GM12878 (cell line): ENCODE measurements around the gene SNAPC4. TPM values are rescaled to one million over a fixed set of nuclear protein-coding genes. Genes with fewer than 3 reads are reported as not detected.

Source experiments
- ATAC-seq: fragments of 200-7000 bp; cut with Tn5 transposase; 3 replicates; pipeline ENCODE4 v1.9.1; 2020; ENCODE audit warnings: mild to moderate bottlenecking, moderate library complexity
- BruUV-seq: library from RNA; stranded (reverse); fragments of 400-500 nt; replicated peaks from 2 replicates; lab custom pipeline; 2021; lab: Mats Ljungman, UMichigan
- CTCF ChIA-PET: fragments of 300-600 bp; sonication (Branson Sonifier 250); formaldehyde crosslinking; extraction: SDS; loops from one replicate; lab custom pipeline; 2021; ENCODE audit warnings: inconsistent platforms; lab: Yijun Ruan, JAX
- POLR2A ChIA-PET: fragments of 350-600 bp; formaldehyde crosslinking; extraction: SDS; loops from one replicate; lab custom pipeline; 2021; ENCODE audit warnings: inconsistent platforms; lab: Charles Lee
- RAD21 ChIA-PET: fragments of 300-600 bp; sonication (Branson Sonifier 250); formaldehyde crosslinking; loops from one replicate; lab custom pipeline; 2023; ENCODE audit warnings: antibody characterized with exemption; ENCODE audit not compliant: unreplicated experiment; lab: Charles Lee
- SMC1A ChIA-PET: fragments of 300-600 bp; sonication (Branson Sonifier 250); formaldehyde crosslinking; loops from one replicate; lab custom pipeline; 2023; ENCODE audit not compliant: unreplicated experiment, uncharacterized antibody; lab: Charles Lee
- DNase-seq: peaks from one replicate; pipeline ENCODE4 v3.0.0-alpha.2; 2011; ENCODE audit warnings: low read depth, low spot score
- FAIRE-seq: peaks from 3 replicates; lab custom pipeline; 2011; peaks lifted over from hg19 to GRCh38; lab: Jason Lieb, UNC
- H2AFZ ChIP-seq: 2 replicates; pipeline ENCODE4 v1.6.0; 2011; ENCODE audit warnings: low read depth, low read length, control low read depth; ENCODE audit not compliant: control insufficient read depth
- H3K27ac ChIP-seq: 2 replicates; pipeline ENCODE4 v1.5.1; 2011; ENCODE audit warnings: control low read depth; ENCODE audit not compliant: control insufficient read depth, insufficient read depth
- H3K27me3 ChIP-seq, 2 experiments: replicated peaks in 1 of 2; 2 replicates each; pipeline versions ENCODE4 v1.6.0 to v1.6.1; 2011; ENCODE audit warnings: low read length in 1 of 2; ENCODE audit not compliant: control insufficient read depth in 2 of 2, insufficient read depth in 2 of 2
- H3K36me3 ChIP-seq, 2 experiments: 2 replicates each; pipeline ENCODE4 v1.5.1; 2011; ENCODE audit warnings: low read length in 1 of 2; ENCODE audit not compliant: control insufficient read depth in 2 of 2, insufficient read depth in 2 of 2
- H3K4me1 ChIP-seq: 2 replicates; pipeline ENCODE4 v1.6.1; 2011; ENCODE audit warnings: mild to moderate bottlenecking, low read length, moderate library complexity, mixed read lengths; ENCODE audit not compliant: control insufficient read depth, insufficient read depth
- H3K4me2 ChIP-seq: 2 replicates; pipeline ENCODE4 v1.6.0; 2011; ENCODE audit warnings: control low read depth; ENCODE audit not compliant: control insufficient read depth, insufficient read depth
- H3K4me3 ChIP-seq: fragments of 200-600 bp; sonication (generic); 2 replicates; pipeline ENCODE4 v1.5.1; 2016
- H3K79me2 ChIP-seq: 2 replicates; pipeline ENCODE4 v1.6.0; 2011; ENCODE audit warnings: low read length; ENCODE audit not compliant: control insufficient read depth, insufficient read depth
- H3K9ac ChIP-seq: 2 replicates; pipeline ENCODE4 v1.8.0; 2011; ENCODE audit warnings: low read length, control low read depth, mixed read lengths; ENCODE audit not compliant: control insufficient read depth, insufficient read depth
- H3K9me3 ChIP-seq: replicated peaks from 3 replicates; pipeline ENCODE4 v1.5.1; 2011; ENCODE audit warnings: mild to moderate bottlenecking, low read length; ENCODE audit not compliant: control insufficient read depth, insufficient read depth
- H4K20me1 ChIP-seq: 2 replicates; pipeline ENCODE4 v1.6.0; 2011; ENCODE audit not compliant: control insufficient read depth, insufficient read depth
- BRCA1 ChIP-seq: IDR thresholded peaks from 2 replicates; pipeline ENCODE4 v1.6.1; 2011; ENCODE audit warnings: low read depth, low read length, improper control_type of control experiment
- CEBPB ChIP-seq, 2 experiments: fragments of 150-350 bp in 1 of 2; IDR thresholded peaks; 2 replicates each; pipeline ENCODE4 v1.6.1; 2012 to 2014; ENCODE audit warnings: low read depth in 2 of 2, low read length in 2 of 2, borderline replicate concordance in 1 of 2, inconsistent platforms in 1 of 2
- CHD1 ChIP-seq: IDR thresholded peaks from 2 replicates; pipeline ENCODE4 v1.6.1; 2012; ENCODE audit warnings: low read depth, low read length, improper control_type of control experiment
- FOXK2 ChIP-seq: fragments of 450-650 bp; IDR thresholded peaks from 2 replicates; pipeline ENCODE4 v1.6.1; 2017; ENCODE audit warnings: mild to moderate bottlenecking, moderate library complexity
- GABPA ChIP-seq: IDR thresholded peaks from 2 replicates; pipeline ENCODE4 v1.6.1; 2014; ENCODE audit warnings: antibody characterized with exemption, low read depth, mild to moderate bottlenecking, inconsistent platforms
- NBN ChIP-seq: fragments of 450-650 bp; IDR thresholded peaks from 2 replicates; pipeline ENCODE4 v1.6.1; 2016
- SUZ12 ChIP-seq: fragments of 200-600 bp; sonication (generic); IDR thresholded peaks from one replicate; pipeline ENCODE4 v1.6.1; 2018; ENCODE audit warnings: antibody characterized with exemption, mild to moderate bottlenecking; ENCODE audit not compliant: unreplicated experiment
- WGBS: methylation state at CpG from one replicate; pipeline ENCODE4 v1.1.6; 2016; ENCODE audit warnings: low lambda C conversion rate; ENCODE audit not compliant: insufficient replicate concordance, insufficient coverage; ENCODE audit errors: missing lambda C conversion rate; 5-methylcytosine and 5-hydroxymethylcytosine counted together
- in situ Hi-C: fragments of 300-500 bp; cut with MboI; formaldehyde crosslinking; loops from 9 replicates; pipeline ENCODE4 v1.14.3; 2018; ENCODE audit warnings: mixed read lengths
- intact Hi-C: fragments of 100-400 bp; cut with micrococcal nuclease; formaldehyde crosslinking; loops from one replicate; pipeline ENCODE4 v1.14.2; 2022; ENCODE audit not compliant: unreplicated experiment
- polyA plus RNA-seq, 11 experiments: library from polyadenylated mRNA; depleted of rRNA in 4 of 11; unstranded in 6 of 11; stranded (reverse) in 5 of 11; fragments of >200 nt; fragmentation: Nextera tagmentation in 4 of 11; fragmentation: Illumina TruSeq in 1 of 11; extraction: Ambion mirVana in 4 of 11; extraction: Trizol in 1 of 11; gene quantifications; 1 replicate in 1 of 11; 2 replicates in 10 of 11; pipeline versions ENCODE4 v1.2.1 to v1.2.3, GENCODE V29; 2011 to 2016; ENCODE audit warnings: inconsistent platforms in 2 of 11, missing spikeins in 2 of 11, low read depth in 1 of 11
- total RNA-seq, 4 experiments: library from RNA; depleted of rRNA in 3 of 4; stranded (reverse); fragments of >200 nt in 3 of 4; fragmentation: Illumina TruSeq in 1 of 4; extraction: Trizol in 1 of 4; gene quantifications; 2 replicates each; pipeline versions ENCODE4 v1.2.1 to v1.2.3, GENCODE V29; 2013 to 2021
- TF ChIP-seq, protein P1 (sequence below): fragments of 450-650 bp; IDR thresholded peaks from 2 replicates; pipeline ENCODE4 v1.6.1; 2017; ENCODE audit warnings: mild to moderate bottlenecking, moderate library complexity
- TF ChIP-seq, protein P2 (sequence below): IDR thresholded peaks from 2 replicates; pipeline ENCODE4 v1.6.1; 2011; ENCODE audit warnings: low read depth, mild to moderate bottlenecking, low read length, moderate library complexity, borderline replicate concordance; ENCODE audit errors: extremely low read depth
- TF ChIP-seq, protein P3 (sequence below): IDR thresholded peaks from 2 replicates; pipeline ENCODE4 v1.6.1; 2012; ENCODE audit warnings: mild to moderate bottlenecking, low read depth, low read length
- TF ChIP-seq, protein P4 (sequence below): IDR thresholded peaks from 2 replicates; pipeline ENCODE4 v1.6.1; 2012; ENCODE audit warnings: low read depth, low read length, improper control_type of control experiment
- TF ChIP-seq, protein P5 (sequence below): fragments of 450-650 bp; formaldehyde crosslinking; IDR thresholded peaks from 2 replicates; pipeline ENCODE4 v1.4.0; 2022; ENCODE audit warnings: mild to moderate bottlenecking, moderate library complexity

The SNAPC4 gene
- total and polyA plus RNA-seq, 10 of the 15 experiments (the other 5 are each of a cell fraction or from before 2014, with no cell fraction given) = 0.42 to 19.8 (median 7.0) TPM

DNA sequence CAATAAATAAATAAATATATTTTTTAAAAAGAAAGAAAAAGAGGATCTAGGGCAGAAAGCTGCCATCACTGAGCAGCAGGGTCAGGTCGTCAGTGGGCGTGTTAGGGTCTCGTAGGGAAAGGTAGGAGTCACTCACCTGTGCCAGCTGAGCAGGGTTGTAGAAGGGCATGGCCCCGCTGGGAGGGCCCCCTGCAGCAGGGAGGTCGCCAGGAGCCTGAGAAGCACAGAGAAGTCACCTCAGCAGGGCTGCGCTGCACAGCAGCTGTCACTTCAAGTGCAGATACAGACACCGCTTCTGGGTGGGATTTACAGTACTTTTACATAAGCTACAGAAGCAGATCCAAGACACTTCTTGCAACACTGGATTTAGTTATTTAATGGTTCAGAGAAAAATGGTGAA is 43.7 kb upstream of the SNAPC4 start:
- 83% methylated on average over 7 of the region's 7 CpGs for WGBS
- FAIRE-seq = no peak
- no TSS peak for BruUV-seq
- Histone ChIP-seq H3K36me3 (peaks cover 23 to 25% of the 10 kb centered on the region in 2 experiments), H2AFZ (no peak overlapping the region), H3K4me1 (no peaks in the 10 kb centered on the region), H3K4me3 (no peak overlapping the region), H3K27me3 (no peaks in the 10 kb centered on the region), H3K79me2 (peaks cover 9% of the 10 kb centered on the region), H3K27ac (no peak overlapping the region), H3K9ac (no peak overlapping the region), H4K20me1 (no peaks in the 10 kb centered on the region; the same call in 1 of the 2 replicates), H3K9me3 (no peaks in the 10 kb centered on the region), H3K4me2 (no peak overlapping the region)
- ChIA-PET SMC1A (no interaction called here), RAD21 (no interaction called here), POLR2A (no interaction called here), CTCF (interaction anchor here (1.2 kb wide), 1 partner anchor 80 kb away, joined by 3 read pairs; the partner anchor contains the start of gene DNLZ)
- intact Hi-C loops = no loop called here
- TF ChIP-seq NBN = no peak
- TF ChIP-seq CHD1 = no peak
- TF ChIP-seq, protein P1, sequence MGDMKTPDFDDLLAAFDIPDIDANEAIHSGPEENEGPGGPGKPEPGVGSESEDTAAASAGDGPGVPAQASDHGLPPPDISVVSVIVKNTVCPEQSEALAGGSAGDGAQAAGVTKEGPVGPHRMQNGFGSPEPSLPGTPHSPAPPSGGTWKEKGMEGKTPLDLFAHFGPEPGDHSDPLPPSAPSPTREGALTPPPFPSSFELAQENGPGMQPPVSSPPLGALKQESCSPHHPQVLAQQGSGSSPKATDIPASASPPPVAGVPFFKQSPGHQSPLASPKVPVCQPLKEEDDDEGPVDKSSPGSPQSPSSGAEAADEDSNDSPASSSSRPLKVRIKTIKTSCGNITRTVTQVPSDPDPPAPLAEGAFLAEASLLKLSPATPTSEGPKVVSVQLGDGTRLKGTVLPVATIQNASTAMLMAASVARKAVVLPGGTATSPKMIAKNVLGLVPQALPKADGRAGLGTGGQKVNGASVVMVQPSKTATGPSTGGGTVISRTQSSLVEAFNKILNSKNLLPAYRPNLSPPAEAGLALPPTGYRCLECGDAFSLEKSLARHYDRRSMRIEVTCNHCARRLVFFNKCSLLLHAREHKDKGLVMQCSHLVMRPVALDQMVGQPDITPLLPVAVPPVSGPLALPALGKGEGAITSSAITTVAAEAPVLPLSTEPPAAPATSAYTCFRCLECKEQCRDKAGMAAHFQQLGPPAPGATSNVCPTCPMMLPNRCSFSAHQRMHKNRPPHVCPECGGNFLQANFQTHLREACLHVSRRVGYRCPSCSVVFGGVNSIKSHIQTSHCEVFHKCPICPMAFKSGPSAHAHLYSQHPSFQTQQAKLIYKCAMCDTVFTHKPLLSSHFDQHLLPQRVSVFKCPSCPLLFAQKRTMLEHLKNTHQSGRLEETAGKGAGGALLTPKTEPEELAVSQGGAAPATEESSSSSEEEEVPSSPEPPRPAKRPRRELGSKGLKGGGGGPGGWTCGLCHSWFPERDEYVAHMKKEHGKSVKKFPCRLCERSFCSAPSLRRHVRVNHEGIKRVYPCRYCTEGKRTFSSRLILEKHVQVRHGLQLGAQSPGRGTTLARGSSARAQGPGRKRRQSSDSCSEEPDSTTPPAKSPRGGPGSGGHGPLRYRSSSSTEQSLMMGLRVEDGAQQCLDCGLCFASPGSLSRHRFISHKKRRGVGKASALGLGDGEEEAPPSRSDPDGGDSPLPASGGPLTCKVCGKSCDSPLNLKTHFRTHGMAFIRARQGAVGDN = no peak
- TF ChIP-seq, protein P2, sequence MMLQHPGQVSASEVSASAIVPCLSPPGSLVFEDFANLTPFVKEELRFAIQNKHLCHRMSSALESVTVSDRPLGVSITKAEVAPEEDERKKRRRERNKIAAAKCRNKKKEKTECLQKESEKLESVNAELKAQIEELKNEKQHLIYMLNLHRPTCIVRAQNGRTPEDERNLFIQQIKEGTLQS = no peak
- TF ChIP-seq BRCA1 = no peak
- TF ChIP-seq FOXK2 = no peak
- TF ChIP-seq, protein P3, sequence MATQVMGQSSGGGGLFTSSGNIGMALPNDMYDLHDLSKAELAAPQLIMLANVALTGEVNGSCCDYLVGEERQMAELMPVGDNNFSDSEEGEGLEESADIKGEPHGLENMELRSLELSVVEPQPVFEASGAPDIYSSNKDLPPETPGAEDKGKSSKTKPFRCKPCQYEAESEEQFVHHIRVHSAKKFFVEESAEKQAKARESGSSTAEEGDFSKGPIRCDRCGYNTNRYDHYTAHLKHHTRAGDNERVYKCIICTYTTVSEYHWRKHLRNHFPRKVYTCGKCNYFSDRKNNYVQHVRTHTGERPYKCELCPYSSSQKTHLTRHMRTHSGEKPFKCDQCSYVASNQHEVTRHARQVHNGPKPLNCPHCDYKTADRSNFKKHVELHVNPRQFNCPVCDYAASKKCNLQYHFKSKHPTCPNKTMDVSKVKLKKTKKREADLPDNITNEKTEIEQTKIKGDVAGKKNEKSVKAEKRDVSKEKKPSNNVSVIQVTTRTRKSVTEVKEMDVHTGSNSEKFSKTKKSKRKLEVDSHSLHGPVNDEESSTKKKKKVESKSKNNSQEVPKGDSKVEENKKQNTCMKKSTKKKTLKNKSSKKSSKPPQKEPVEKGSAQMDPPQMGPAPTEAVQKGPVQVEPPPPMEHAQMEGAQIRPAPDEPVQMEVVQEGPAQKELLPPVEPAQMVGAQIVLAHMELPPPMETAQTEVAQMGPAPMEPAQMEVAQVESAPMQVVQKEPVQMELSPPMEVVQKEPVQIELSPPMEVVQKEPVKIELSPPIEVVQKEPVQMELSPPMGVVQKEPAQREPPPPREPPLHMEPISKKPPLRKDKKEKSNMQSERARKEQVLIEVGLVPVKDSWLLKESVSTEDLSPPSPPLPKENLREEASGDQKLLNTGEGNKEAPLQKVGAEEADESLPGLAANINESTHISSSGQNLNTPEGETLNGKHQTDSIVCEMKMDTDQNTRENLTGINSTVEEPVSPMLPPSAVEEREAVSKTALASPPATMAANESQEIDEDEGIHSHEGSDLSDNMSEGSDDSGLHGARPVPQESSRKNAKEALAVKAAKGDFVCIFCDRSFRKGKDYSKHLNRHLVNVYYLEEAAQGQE = no peak
- TF ChIP-seq GABPA = no peak
- TF ChIP-seq CEBPB (IDR thresholded peaks at IDR 0.05; ENCODE audit: borderline replicate concordance in 1 of 2, low read depth in 2 of 2, low read length in 2 of 2) = no peak
- TF ChIP-seq, protein P4, sequence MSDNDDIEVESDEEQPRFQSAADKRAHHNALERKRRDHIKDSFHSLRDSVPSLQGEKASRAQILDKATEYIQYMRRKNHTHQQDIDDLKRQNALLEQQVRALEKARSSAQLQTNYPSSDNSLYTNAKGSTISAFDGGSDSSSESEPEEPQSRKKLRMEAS = no peak
- TF ChIP-seq, protein P5, sequence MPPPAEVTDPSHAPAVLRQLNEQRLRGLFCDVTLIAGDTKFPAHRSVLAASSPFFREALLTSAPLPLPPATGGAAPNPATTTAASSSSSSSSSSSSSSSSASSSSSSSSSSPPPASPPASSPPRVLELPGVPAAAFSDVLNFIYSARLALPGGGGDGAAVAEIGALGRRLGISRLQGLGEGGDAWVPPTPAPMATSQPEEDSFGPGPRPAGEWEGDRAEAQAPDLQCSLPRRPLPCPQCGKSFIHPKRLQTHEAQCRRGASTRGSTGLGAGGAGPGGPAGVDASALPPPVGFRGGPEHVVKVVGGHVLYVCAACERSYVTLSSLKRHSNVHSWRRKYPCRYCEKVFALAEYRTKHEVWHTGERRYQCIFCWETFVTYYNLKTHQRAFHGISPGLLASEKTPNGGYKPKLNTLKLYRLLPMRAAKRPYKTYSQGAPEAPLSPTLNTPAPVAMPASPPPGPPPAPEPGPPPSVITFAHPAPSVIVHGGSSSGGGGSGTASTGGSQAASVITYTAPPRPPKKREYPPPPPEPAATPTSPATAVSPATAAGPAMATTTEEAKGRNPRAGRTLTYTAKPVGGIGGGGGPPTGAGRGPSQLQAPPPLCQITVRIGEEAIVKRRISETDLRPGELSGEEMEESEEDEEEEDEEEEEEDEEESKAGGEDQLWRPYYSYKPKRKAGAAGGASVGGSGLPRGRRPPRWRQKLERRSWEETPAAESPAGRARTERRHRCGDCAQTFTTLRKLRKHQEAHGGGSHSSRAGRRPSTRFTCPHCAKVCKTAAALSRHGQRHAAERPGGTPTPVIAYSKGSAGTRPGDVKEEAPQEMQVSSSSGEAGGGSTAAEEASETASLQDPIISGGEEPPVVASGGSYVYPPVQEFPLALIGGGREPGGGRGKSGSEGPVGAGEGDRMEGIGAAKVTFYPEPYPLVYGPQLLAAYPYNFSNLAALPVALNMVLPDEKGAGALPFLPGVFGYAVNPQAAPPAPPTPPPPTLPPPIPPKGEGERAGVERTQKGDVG (CRISPR knock-in tag) = no peak
- TF ChIP-seq SUZ12 = no peak
- in situ Hi-C loops = no loop called here
- DNase-seq = no peak
- ATAC-seq = no peak
